Activated naive CD8-positive, alpha-beta T cell (primary cell): Measurements from ENCODE around the gene UGT8.

Experiments
- H3K27ac Mint-ChIP-seq: one replicate; pipeline ENCODE4 v1.8.0; 2021; ENCODE audit warnings: mixed read lengths
- H3K27me3 Mint-ChIP-seq: one replicate; pipeline ENCODE4 v1.8.0; 2021; ENCODE audit warnings: mixed read lengths
- H3K36me3 Mint-ChIP-seq: one replicate; pipeline ENCODE4 v1.8.0; 2021; ENCODE audit warnings: mixed read lengths
- H3K4me1 Mint-ChIP-seq: one replicate; pipeline ENCODE4 v1.8.0; 2021; ENCODE audit warnings: low read depth, mixed read lengths
- H3K4me3 Mint-ChIP-seq: one replicate; pipeline ENCODE4 v1.8.0; 2021; ENCODE audit warnings: mild to moderate bottlenecking, mixed read lengths
- H3K9me3 Mint-ChIP-seq: one replicate; pipeline ENCODE4 v1.8.0; 2021; ENCODE audit warnings: low read depth, mixed read lengths

Gene UGT8

GRCh38 chr4:114694770-114695169 is 96.2 kb downstream of the UGT8 start:
- no peak overlapping the region for H3K4me3 Mint-ChIP-seq

GRCh38 chr4:114698231-114698630 is 99.6 kb downstream of the UGT8 start:
- Mint-ChIP-seq H3K4me1 (no peaks in the 10 kb centered on the region), H3K36me3 (no peaks in the 10 kb centered on the region), H3K4me3 (no peak overlapping the region), H3K27me3 (peaks cover 4% of the 10 kb centered on the region), H3K27ac (no peak overlapping the region), H3K9me3 (no peaks in the 10 kb centered on the region)

More at GRCh38 chr4:114694770-114695169, 96.2 kb downstream of the UGT8 start:
- Mint-ChIP-seq H3K36me3 (no peaks in the 10 kb centered on the region), H3K27ac (no peak overlapping the region), H3K27me3 (peaks cover 6% of the 10 kb centered on the region), H3K9me3 (no peaks in the 10 kb centered on the region), H3K4me1 (no peaks in the 10 kb centered on the region)

GRCh38 chr4:114701491-114701890 is 102.9 kb downstream of the UGT8 start:
- Mint-ChIP-seq H3K4me3 (no peak overlapping the region), H3K36me3 (no peaks in the 10 kb centered on the region), H3K9me3 (no peaks in the 10 kb centered on the region), H3K4me1 (no peaks in the 10 kb centered on the region), H3K27ac (no peak overlapping the region), H3K27me3 (peaks cover 3% of the 10 kb centered on the region)

- no peak overlapping the region for H3K4me3 Mint-ChIP-seq
- no peaks in the 10 kb centered on the region for H3K36me3 Mint-ChIP-seq
- H3K27ac Mint-ChIP-seq: no peak overlapping the region
- H3K27me3 Mint-ChIP-seq: peaks cover 4% of the 10 kb centered on the region
- no peaks in the 10 kb centered on the region for H3K9me3 Mint-ChIP-seq
- H3K4me1 Mint-ChIP-seq: no peaks in the 10 kb centered on the region
Measured at GRCh38 chr4:114717432-114717831, 118.8 kb downstream of the UGT8 start.

- no peaks in the 10 kb centered on the region for H3K9me3 Mint-ChIP-seq
- H3K36me3 Mint-ChIP-seq: no peaks in the 10 kb centered on the region
- H3K4me1 Mint-ChIP-seq: no peaks in the 10 kb centered on the region
- no peak overlapping the region for H3K27ac Mint-ChIP-seq
- H3K27me3 Mint-ChIP-seq: peaks cover 5% of the 10 kb centered on the region
- no peak overlapping the region for H3K4me3 Mint-ChIP-seq
Measured at GRCh38 chr4:114725066-114725465, 126.5 kb downstream of the UGT8 start.

- Mint-ChIP-seq H3K36me3 (no peaks in the 10 kb centered on the region), H3K27ac (no peak overlapping the region), H3K27me3 (peaks cover 5% of the 10 kb centered on the region), H3K9me3 (no peaks in the 10 kb centered on the region), H3K4me1 (no peaks in the 10 kb centered on the region), H3K4me3 (no peak overlapping the region)
Measured at GRCh38 chr4:114727461-114727860, 128.9 kb downstream of the UGT8 start.
